ENCODE data around the gene DISC1.
"Not testable (repeated sequence)": the region's sequence is repeated elsewhere in the genome, so short reads cannot be mapped to it uniquely, and the experiment has no call there.

The DISC1 gene

GRCh38 chr1:231735941-231736340 lies 109.4 kb downstream of the DISC1 start:
- no peak for DNase-seq

- no peak for DNase-seq
Measured at GRCh38 chr1:231736464-231736863, 109.9 kb downstream of the DISC1 start.

- DNase-seq = no peak
Measured at GRCh38 chr1:231738554-231738953, 112.0 kb downstream of the DISC1 start.

GRCh38 chr1:231743966-231744365 lies 117.4 kb downstream of the DISC1 start:
- DNase-seq = no peak

GRCh38 chr1:231748760-231749415 lies 122.3 kb downstream of the DISC1 start:
- DNase-seq = peak; percentile 41

GRCh38 chr1:231750296-231750695 lies 123.7 kb downstream of the DISC1 start:
- DNase-seq = no peak

GRCh38 chr1:231750818-231751362 lies 124.3 kb downstream of the DISC1 start:
- DNase-seq = no peak

- DNase-seq = no peak
Measured at GRCh38 chr1:231751415-231751814, 124.8 kb downstream of the DISC1 start.

- no peak for DNase-seq
Measured at GRCh38 chr1:231753313-231753712, 126.7 kb downstream of the DISC1 start.

GRCh38 chr1:231757101-231757404 lies 130.5 kb downstream of the DISC1 start:
- no peak for DNase-seq

GRCh38 chr1:231757759-231758158 lies 131.2 kb downstream of the DISC1 start:
- no peak for DNase-seq

GRCh38 chr1:231761252-231761651 lies 134.7 kb downstream of the DISC1 start:
- DNase-seq = no peak

- DNase-seq = no peak
Measured at GRCh38 chr1:231761747-231762541, 135.4 kb downstream of the DISC1 start.

GRCh38 chr1:231763456-231763855 lies 136.9 kb downstream of the DISC1 start:
- no peak for DNase-seq

GRCh38 chr1:231765825-231766224 lies 139.2 kb downstream of the DISC1 start:
- not testable (repeated sequence) for DNase-seq

GRCh38 chr1:231767471-231767870 lies 140.9 kb downstream of the DISC1 start:
- DNase-seq = no peak

- DNase-seq = no peak
Measured at GRCh38 chr1:231768416-231768815, 141.8 kb downstream of the DISC1 start.

GRCh38 chr1:231770506-231771175 lies 144.1 kb downstream of the DISC1 start:
- DNase-seq = no peak

- no peak for DNase-seq
Measured at GRCh38 chr1:231774719-231775335, 148.2 kb downstream of the DISC1 start.

GRCh38 chr1:231776010-231776756 lies 149.6 kb downstream of the DISC1 start:
- peak; percentile 38 for DNase-seq

- DNase-seq = no peak
Measured at GRCh38 chr1:231776757-231777062, 150.1 kb downstream of the DISC1 start.

- DNase-seq = peak; percentile 49
Measured at GRCh38 chr1:231778009-231778719, 151.6 kb downstream of the DISC1 start.
